Upper lobe of right lung (tissue), 1 donor: ENCODE data around the gene OOSP3. TPM values are rescaled to one million over a fixed set of nuclear protein-coding genes. Genes with fewer than 3 reads are reported as not detected.

Experiments used
- ATAC-seq: fragments of 200-7000 bp; cut with Tn5 transposase; one replicate; pipeline ENCODE4 v1.9.1; 2020; ENCODE audit warnings: mild to moderate bottlenecking, moderate library complexity
- DNase-seq: peaks from one replicate; pipeline ENCODE4 v3.0.0-alpha.2; 2020
- H3K27ac ChIP-seq: fragments of 200-600 bp; one replicate; pipeline ENCODE4 v1.8.0; 2022
- H3K27me3 ChIP-seq: fragments of 200-600 bp; one replicate; pipeline ENCODE4 v1.8.0; 2022; ENCODE audit warnings: mild to moderate bottlenecking
- H3K36me3 ChIP-seq: fragments of 200-600 bp; one replicate; pipeline ENCODE4 v1.8.0; 2022
- H3K4me1 ChIP-seq: fragments of 200-600 bp; one replicate; pipeline ENCODE4 v1.8.0; 2022
- H3K4me3 ChIP-seq: fragments of 200-600 bp; one replicate; pipeline ENCODE4 v1.8.0; 2022; ENCODE audit warnings: mild to moderate bottlenecking
- H3K9me3 ChIP-seq: fragments of 200-600 bp; one replicate; pipeline ENCODE4 v1.8.0; 2022
- CTCF ChIP-seq: fragments of 200-600 bp; IDR thresholded peaks from one replicate; pipeline ENCODE4 v1.8.0; 2022; ENCODE audit warnings: antibody characterized with exemption
- intact Hi-C: fragments of 100-400 bp; cut with DNase I; formaldehyde crosslinking; loops from one replicate; pipeline ENCODE4 v1.11.0; 2022
- total RNA-seq: library from RNA; stranded (reverse); fragmentation: NEBNext Ultra II Directional; extraction: Animal tissue kit (Norgen Biotek cat#: 25700); gene quantifications from one replicate; pipeline ENCODE4 v1.2.1, GENCODE V29; 2021
- donor health status: DM: no; HTN: yes; CAD: no; lungs with severe emphysema.

Gene OOSP3
- total RNA-seq, 1 donor from 2014 or later, result not detected

GRCh38 chr11:59939482-59939881 is 60.9 kb downstream of the OOSP3 start:
- H3K27ac ChIP-seq, result no peak overlapping the region
- no peak for ATAC-seq
- no peak overlapping the region for H3K4me3 ChIP-seq
- H3K36me3 ChIP-seq, result no peaks in the 10 kb centered on the region
- DNase-seq, result no peak
- intact Hi-C loops, result no loop called here
- no peaks in the 10 kb centered on the region for H3K4me1 ChIP-seq
- no peaks in the 10 kb centered on the region for H3K9me3 ChIP-seq
- TF ChIP-seq CTCF, result no peak
- no peaks in the 10 kb centered on the region for H3K27me3 ChIP-seq

- H3K27ac ChIP-seq, result no peak overlapping the region
- no peaks in the 10 kb centered on the region for H3K9me3 ChIP-seq
- intact Hi-C loops, result no loop called here
- DNase-seq, result no peak
- no peaks in the 10 kb centered on the region for H3K27me3 ChIP-seq
- no peak for TF ChIP-seq CTCF
- no peak overlapping the region for H3K4me3 ChIP-seq
- no peak for ATAC-seq
- H3K4me1 ChIP-seq, result no peaks in the 10 kb centered on the region
- H3K36me3 ChIP-seq, result no peaks in the 10 kb centered on the region
Observed at GRCh38 chr11:59941091-59941490, 62.5 kb downstream of the OOSP3 start.

GRCh38 chr11:59943997-59944714 is 65.6 kb downstream of the OOSP3 start:
- DNase-seq (no peak), ATAC-seq (no peak)
- Histone ChIP-seq H3K36me3 (no peaks in the 10 kb centered on the region), H3K4me3 (no peak overlapping the region), H3K9me3 (no peaks in the 10 kb centered on the region), H3K27me3 (no peaks in the 10 kb centered on the region), H3K4me1 (no peaks in the 10 kb centered on the region), H3K27ac (no peak overlapping the region)
- TF ChIP-seq CTCF, result no peak
- intact Hi-C loops, result no loop called here

GRCh38 chr11:59944720-59945119 is 66.1 kb downstream of the OOSP3 start:
- DNase-seq (no peak), ATAC-seq (no peak)
- H3K9me3 ChIP-seq, result no peaks in the 10 kb centered on the region
- no peaks in the 10 kb centered on the region for H3K36me3 ChIP-seq
- intact Hi-C loops, result no loop called here
- no peak overlapping the region for H3K27ac ChIP-seq
- H3K4me1 ChIP-seq, result no peaks in the 10 kb centered on the region
- no peaks in the 10 kb centered on the region for H3K27me3 ChIP-seq
- TF ChIP-seq CTCF, result no peak
- no peak overlapping the region for H3K4me3 ChIP-seq

Other genes with a start within 250 kb of the OOSP3 start
- 35.9 TPM for gene PATL1, start 209.7 kb upstream of the OOSP3 start, total RNA-seq
- not detected for gene OR10V1, start 164.9 kb upstream of the OOSP3 start, total RNA-seq
- gene STX3, start 123.4 kb upstream of the OOSP3 start, total RNA-seq, result 75.1 TPM
- 30.1 TPM for gene MRPL16, start 68.0 kb upstream of the OOSP3 start, total RNA-seq
- not detected for gene CBLIF, start 33.3 kb upstream of the OOSP3 start, total RNA-seq
- not detected for gene TCN1, start 12.3 kb upstream of the OOSP3 start, total RNA-seq
- not detected for gene OOSP1, start 59.6 kb downstream of the OOSP3 start, total RNA-seq
- not detected for gene OOSP4A, start 85.3 kb downstream of the OOSP3 start, total RNA-seq
- not detected for gene OOSP4B, start 138.4 kb downstream of the OOSP3 start, total RNA-seq
- not detected for gene OOSP2, start 161.6 kb downstream of the OOSP3 start, total RNA-seq
- not detected for gene MS4A3, start 177.9 kb downstream of the OOSP3 start, total RNA-seq
- 20.6 TPM for gene MS4A2, start 209.9 kb downstream of the OOSP3 start, total RNA-seq